ENCODE data around the gene PSME3IP1.

Gene PSME3IP1

GRCh38 chr16:57128771-57129389 lies 57.0 kb downstream of the PSME3IP1 start:
- H3K9me3 ChIP-seq (ENCODE audit: low read length): no peaks in the 10 kb centered on the region
- H3K36me3 ChIP-seq (ENCODE audit: insufficient read depth, low read length): no peaks in the 10 kb centered on the region
- peaks cover 27% of the 10 kb centered on the region for H3K4me1 ChIP-seq (ENCODE audit: insufficient read depth, low read length)
- no peak overlapping the region for H3K4me3 ChIP-seq (ENCODE audit: low read length)
- H2AFZ ChIP-seq (ENCODE audit: low read depth, low read length): no peak overlapping the region
- H3K27me3 ChIP-seq (ENCODE audit: insufficient read depth, low read length): no peaks in the 10 kb centered on the region

- Histone ChIP-seq H3K36me3 (ENCODE audit: insufficient read depth, low read length) (no peaks in the 10 kb centered on the region), H3K27me3 (ENCODE audit: insufficient read depth, low read length) (no peaks in the 10 kb centered on the region), H3K9me3 (ENCODE audit: low read length) (no peaks in the 10 kb centered on the region), H3K4me1 (ENCODE audit: insufficient read depth, low read length) (peaks cover 23% of the 10 kb centered on the region), H2AFZ (ENCODE audit: low read depth, low read length) (no peak overlapping the region), H3K4me3 (ENCODE audit: low read length) (no peak overlapping the region)
Measured at GRCh38 chr16:57127836-57128235, 58.0 kb downstream of the PSME3IP1 start.

GRCh38 chr16:57127037-57127763 lies 58.6 kb downstream of the PSME3IP1 start:
- Histone ChIP-seq H3K4me1 (ENCODE audit: insufficient read depth, low read length) (peaks cover 16% of the 10 kb centered on the region), H3K36me3 (ENCODE audit: insufficient read depth, low read length) (no peaks in the 10 kb centered on the region), H2AFZ (ENCODE audit: low read depth, low read length) (no peak overlapping the region), H3K4me3 (ENCODE audit: low read length) (no peak overlapping the region), H3K9me3 (ENCODE audit: low read length) (no peaks in the 10 kb centered on the region), H3K27me3 (ENCODE audit: insufficient read depth, low read length) (no peaks in the 10 kb centered on the region)

- H3K27me3 ChIP-seq (ENCODE audit: insufficient read depth, low read length): no peaks in the 10 kb centered on the region
- no peak overlapping the region for H2AFZ ChIP-seq (ENCODE audit: low read depth, low read length)
- H3K4me1 ChIP-seq (ENCODE audit: insufficient read depth, low read length): peaks cover 9% of the 10 kb centered on the region
- H3K9me3 ChIP-seq (ENCODE audit: low read length): no peaks in the 10 kb centered on the region
- no peaks in the 10 kb centered on the region for H3K36me3 ChIP-seq (ENCODE audit: insufficient read depth, low read length)
- H3K4me3 ChIP-seq (ENCODE audit: low read length): no peak overlapping the region
Measured at GRCh38 chr16:57126411-57126810, 59.4 kb downstream of the PSME3IP1 start.

- Histone ChIP-seq H3K4me3 (ENCODE audit: low read length) (no peak overlapping the region), H3K4me1 (ENCODE audit: insufficient read depth, low read length) (peaks cover 5% of the 10 kb centered on the region), H3K36me3 (ENCODE audit: insufficient read depth, low read length) (peaks cover under 1% of the 10 kb centered on the region), H3K27me3 (ENCODE audit: insufficient read depth, low read length) (no peaks in the 10 kb centered on the region), H2AFZ (ENCODE audit: low read depth, low read length) (no peak overlapping the region), H3K9me3 (ENCODE audit: low read length) (no peaks in the 10 kb centered on the region)
Measured at GRCh38 chr16:57125969-57126368, 59.9 kb downstream of the PSME3IP1 start.

GRCh38 chr16:57125376-57125775 lies 60.5 kb downstream of the PSME3IP1 start:
- no peaks in the 10 kb centered on the region for H3K9me3 ChIP-seq (ENCODE audit: low read length)
- peaks cover 4% of the 10 kb centered on the region for H3K4me1 ChIP-seq (ENCODE audit: insufficient read depth, low read length)
- H3K4me3 ChIP-seq (ENCODE audit: low read length): no peak overlapping the region
- H3K36me3 ChIP-seq (ENCODE audit: insufficient read depth, low read length): peaks cover 2% of the 10 kb centered on the region
- no peak overlapping the region for H2AFZ ChIP-seq (ENCODE audit: low read depth, low read length)
- H3K27me3 ChIP-seq (ENCODE audit: insufficient read depth, low read length): no peaks in the 10 kb centered on the region

GRCh38 chr16:57123974-57124674 lies 61.7 kb downstream of the PSME3IP1 start:
- Histone ChIP-seq H3K36me3 (ENCODE audit: insufficient read depth, low read length) (peaks cover 2% of the 10 kb centered on the region), H3K9me3 (ENCODE audit: low read length) (no peaks in the 10 kb centered on the region), H3K4me1 (ENCODE audit: insufficient read depth, low read length) (peaks cover 4% of the 10 kb centered on the region), H3K4me3 (ENCODE audit: low read length) (no peak overlapping the region), H2AFZ (ENCODE audit: low read depth, low read length) (no peak overlapping the region), H3K27me3 (ENCODE audit: insufficient read depth, low read length) (no peaks in the 10 kb centered on the region)

GRCh38 chr16:57123216-57123973 lies 62.4 kb downstream of the PSME3IP1 start:
- no peaks in the 10 kb centered on the region for H3K27me3 ChIP-seq (ENCODE audit: insufficient read depth, low read length)
- no peak overlapping the region for H3K4me3 ChIP-seq (ENCODE audit: low read length)
- H2AFZ ChIP-seq (ENCODE audit: low read depth, low read length): no peak overlapping the region
- no peaks in the 10 kb centered on the region for H3K9me3 ChIP-seq (ENCODE audit: low read length)
- H3K36me3 ChIP-seq (ENCODE audit: insufficient read depth, low read length): peaks cover 2% of the 10 kb centered on the region
- H3K4me1 ChIP-seq (ENCODE audit: insufficient read depth, low read length): peaks cover 4% of the 10 kb centered on the region

GRCh38 chr16:57118461-57119084 lies 67.3 kb downstream of the PSME3IP1 start:
- Histone ChIP-seq H3K36me3 (ENCODE audit: insufficient read depth, low read length) (peaks cover 2% of the 10 kb centered on the region), H3K27me3 (ENCODE audit: insufficient read depth, low read length) (no peaks in the 10 kb centered on the region), H3K9me3 (ENCODE audit: low read length) (no peaks in the 10 kb centered on the region), H2AFZ (ENCODE audit: low read depth, low read length) (no peak overlapping the region), H3K4me1 (ENCODE audit: insufficient read depth, low read length) (peaks cover 24% of the 10 kb centered on the region), H3K4me3 (ENCODE audit: low read length) (no peak overlapping the region)

GRCh38 chr16:57115514-57116182 lies 70.2 kb downstream of the PSME3IP1 start:
- no peak overlapping the region for H3K4me3 ChIP-seq (ENCODE audit: low read length)
- no peaks in the 10 kb centered on the region for H3K27me3 ChIP-seq (ENCODE audit: insufficient read depth, low read length)
- no peaks in the 10 kb centered on the region for H3K9me3 ChIP-seq (ENCODE audit: low read length)
- no peaks in the 10 kb centered on the region for H3K36me3 ChIP-seq (ENCODE audit: insufficient read depth, low read length)
- H2AFZ ChIP-seq (ENCODE audit: low read depth, low read length): no peak overlapping the region
- peaks cover 26% of the 10 kb centered on the region for H3K4me1 ChIP-seq (ENCODE audit: insufficient read depth, low read length)

- Histone ChIP-seq H3K4me3 (ENCODE audit: low read length) (peak overlapping the region; percentile 16), H3K36me3 (ENCODE audit: insufficient read depth, low read length) (no peaks in the 10 kb centered on the region), H3K27me3 (ENCODE audit: insufficient read depth, low read length) (no peaks in the 10 kb centered on the region), H2AFZ (ENCODE audit: low read depth, low read length) (no peak overlapping the region), H3K4me1 (ENCODE audit: insufficient read depth, low read length) (peaks cover 26% of the 10 kb centered on the region), H3K9me3 (ENCODE audit: low read length) (no peaks in the 10 kb centered on the region)
Measured at GRCh38 chr16:57115168-57115513, 70.7 kb downstream of the PSME3IP1 start.

- H3K36me3 ChIP-seq (ENCODE audit: insufficient read depth, low read length): no peaks in the 10 kb centered on the region
- peaks cover 26% of the 10 kb centered on the region for H3K4me1 ChIP-seq (ENCODE audit: insufficient read depth, low read length)
- no peak overlapping the region for H2AFZ ChIP-seq (ENCODE audit: low read depth, low read length)
- no peak overlapping the region for H3K4me3 ChIP-seq (ENCODE audit: low read length)
- H3K27me3 ChIP-seq (ENCODE audit: insufficient read depth, low read length): no peaks in the 10 kb centered on the region
- no peaks in the 10 kb centered on the region for H3K9me3 ChIP-seq (ENCODE audit: low read length)
Measured at GRCh38 chr16:57113664-57114063, 72.2 kb downstream of the PSME3IP1 start.

Data from neuron (in vitro differentiated cells).